GM10248 (cell line): ENCODE data around the gene GJB5.

ENCODE experiments used
- CTCF ChIA-PET: fragments of 300-600 bp; sonication (Branson Sonifier 250); formaldehyde crosslinking; extraction: SDS; loops from one replicate; lab custom pipeline; 2021; ENCODE audit warnings: antibody characterized with exemption; lab: Yijun Ruan, JAX
- POLR2A ChIA-PET: fragments of 350-650 bp; sonication (Branson Sonifier 250); formaldehyde crosslinking; extraction: SDS; loops from one replicate; lab custom pipeline; 2020; ENCODE audit warnings: antibody characterized with exemption; lab: Yijun Ruan, JAX
- DNase-seq: peaks from one replicate; pipeline ENCODE4 v3.0.0; 2012; ENCODE audit errors: extremely low spot score
- CTCF ChIP-seq: IDR thresholded peaks from 2 replicates; pipeline ENCODE4 v1.5.1; 2012; ENCODE audit warnings: mild to moderate bottlenecking, low read depth; ENCODE audit errors: extremely low read depth, missing control alignments, control extremely low read depth

The GJB5 gene

GRCh38 chr1:34712007-34712688 lies 42.7 kb upstream of the GJB5 start:
- DNase-seq = no peak
- CTCF ChIA-PET = interaction anchor here (0.7 kb wide), 1 partner anchor 31 kb away, joined by 5 read pairs; no protein-coding TSS in a partner anchor
- no peak for TF ChIP-seq CTCF
- POLR2A ChIA-PET = interaction anchor here (0.6 kb wide), 1 partner anchor 21 kb away, joined by 4 read pairs; no protein-coding TSS in a partner anchor

GRCh38 chr1:34713443-34713842 lies 41.4 kb upstream of the GJB5 start:
- DNase-seq = no peak
- ChIA-PET CTCF (interaction anchor here (1.5 kb wide), 1 partner anchor 29 kb away, joined by 7 read pairs; no protein-coding TSS in a partner anchor), POLR2A (no interaction called here)
- no peak for TF ChIP-seq CTCF

- TF ChIP-seq CTCF = no peak
- CTCF ChIA-PET = interaction anchor here (1.1 to 1.5 kb wide), 2 partner anchors 29 to 31 kb away, joined by 3 to 7 read pairs; no protein-coding TSS in a partner anchor
- no peak for DNase-seq
- POLR2A ChIA-PET = no interaction called here
Measured at GRCh38 chr1:34714386-34714785, 40.5 kb upstream of the GJB5 start.

- ChIA-PET CTCF (interaction anchor here (1.1 kb wide), 1 partner anchor 31 kb away, joined by 3 read pairs; no protein-coding TSS in a partner anchor), POLR2A (no interaction called here)
- no peak for DNase-seq
- no peak for TF ChIP-seq CTCF
Measured at GRCh38 chr1:34715139-34715538, 39.7 kb upstream of the GJB5 start.

GRCh38 chr1:34721241-34721640 lies 33.6 kb upstream of the GJB5 start:
- no peak for DNase-seq
- CTCF ChIA-PET = interaction anchor here (0.9 to 1.4 kb wide), 2 partner anchors 17 to 21 kb away, joined by 3 to 10 read pairs; no protein-coding TSS in a partner anchor
- POLR2A ChIA-PET = no interaction called here
- no peak for TF ChIP-seq CTCF

GRCh38 chr1:34721646-34722355 lies 33.0 kb upstream of the GJB5 start:
- TF ChIP-seq CTCF = no peak
- POLR2A ChIA-PET = no interaction called here
- CTCF ChIA-PET = interaction anchor here (0.7 to 1.4 kb wide), 3 partner anchors 17 to 21 kb away, joined by 3 to 10 read pairs (median 3); no protein-coding TSS in a partner anchor
- DNase-seq = no peak
